HepG2 (cell line): ENCODE data around the gene MEI1. TPM values are rescaled to one million over a fixed set of nuclear protein-coding genes. Genes with fewer than 3 reads are reported as not detected.

Experiments
- ARID5B ChIP-seq: IDR thresholded peaks from 2 replicates; pipeline ENCODE4 v1.4.0; 2020; ENCODE audit warnings: mild to moderate bottlenecking, missing genetic modification reagents
- SAFB2 ChIP-seq: sonication (generic); formaldehyde crosslinking; IDR thresholded peaks from 2 replicates; pipeline ENCODE4 v1.5.1; 2020; ENCODE audit warnings: missing genetic modification reagents, low read depth, mild to moderate bottlenecking, borderline replicate concordance
- SMAD9 ChIP-seq: sonication (generic); formaldehyde crosslinking; IDR thresholded peaks from 2 replicates; pipeline ENCODE4 v1.5.1; 2020; ENCODE audit warnings: mild to moderate bottlenecking, missing genetic modification reagents
- SRF ChIP-seq: IDR thresholded peaks from 2 replicates; pipeline ENCODE4 v1.6.1; 2011; ENCODE audit warnings: mild to moderate bottlenecking, low read depth, low read length, moderate library complexity
- THAP11 ChIP-seq: IDR thresholded peaks from 2 replicates; pipeline ENCODE4 v1.6.1; 2016; ENCODE audit warnings: missing biosample characterization, missing genetic modification reagents
- ZFP1 ChIP-seq: IDR thresholded peaks from 2 replicates; pipeline ENCODE4 v1.6.1; 2016
- ZFP36L2 ChIP-seq: sonication (generic); formaldehyde crosslinking; IDR thresholded peaks from 2 replicates; pipeline ENCODE4 v1.4.0; 2020; ENCODE audit warnings: missing genetic modification reagents
- ZNF496 ChIP-seq: sonication (generic); formaldehyde crosslinking; IDR thresholded peaks from 2 replicates; pipeline ENCODE4 v1.8.1; 2023; ENCODE audit warnings: mild to moderate bottlenecking, moderate library complexity, missing genetic modification reagents; ENCODE audit not compliant: insufficient replicate concordance
- ZNF563 ChIP-seq: sonication (generic); formaldehyde crosslinking; IDR thresholded peaks from 2 replicates; pipeline ENCODE4 v1.8.0; 2022; ENCODE audit warnings: mild to moderate bottlenecking, moderate library complexity, missing genetic modification reagents
- ZNF816 ChIP-seq: sonication (generic); formaldehyde crosslinking; IDR thresholded peaks from 2 replicates; pipeline ENCODE4 v1.8.0; 2022; ENCODE audit warnings: missing genetic modification reagents, mild to moderate bottlenecking, borderline replicate concordance
- polyA plus RNA-seq, 8 experiments: library from polyadenylated mRNA; depleted of rRNA in 3 of 8; stranded (reverse) in 7 of 8; unstranded in 1 of 8; fragments of >200 nt; fragmentation: Illumina TruSeq in 4 of 8; extraction: Trizol in 4 of 8; gene quantifications; 2 replicates each; pipeline versions ENCODE4 v1.2.1 to v1.2.3, GENCODE V29; 2011 to 2016; ENCODE audit warnings: low read depth in 4 of 8, missing spikeins in 1 of 8, mixed read lengths in 1 of 8; ENCODE audit not compliant: insufficient read depth in 1 of 8
- total RNA-seq, 5 experiments: library from RNA; depleted of rRNA; stranded (reverse); fragments of >200 nt; fragmentation: Illumina TruSeq; extraction: Trizol; gene quantifications; 2 replicates each; pipeline ENCODE4 v1.2.3, GENCODE V29; 2016; ENCODE audit warnings: low read depth in 1 of 5
- TF ChIP-seq, protein P1 (sequence below): sonication (generic); formaldehyde crosslinking; IDR thresholded peaks from 2 replicates; pipeline ENCODE4 v1.4.0; 2020; ENCODE audit warnings: mild to moderate bottlenecking, missing genetic modification reagents
- TF ChIP-seq, protein P2 (sequence below): sonication (generic); formaldehyde crosslinking; IDR thresholded peaks from 2 replicates; pipeline ENCODE4 v1.5.1; 2020; ENCODE audit warnings: mild to moderate bottlenecking, missing genetic modification reagents, moderate library complexity
- TF ChIP-seq, protein P3 (sequence below): sonication (generic); formaldehyde crosslinking; IDR thresholded peaks from 2 replicates; pipeline ENCODE4 v1.8.1; 2022; ENCODE audit warnings: mild to moderate bottlenecking, missing genetic modification reagents
- TF ChIP-seq, protein P4 (sequence below): sonication (generic); formaldehyde crosslinking; IDR thresholded peaks from 2 replicates; pipeline ENCODE4 v1.5.1; 2020; ENCODE audit warnings: missing genetic modification reagents, mild to moderate bottlenecking, borderline replicate concordance
- TF ChIP-seq, protein P5 (sequence below): sonication (generic); formaldehyde crosslinking; IDR thresholded peaks from 2 replicates; pipeline ENCODE4 v1.8.1; 2023; ENCODE audit warnings: mild to moderate bottlenecking, moderate library complexity, missing genetic modification reagents

Gene MEI1
- total and polyA plus RNA-seq, 2 of the 13 experiments (the other 11 are each of a cell fraction or from before 2014, with no cell fraction given): 0.75 to 1.9 TPM

- TF ChIP-seq ARID5B (CRISPR knock-in tag) (peak; percentile 48), ZNF496 (CRISPR knock-in tag) (no peak), SAFB2 (CRISPR knock-in tag) (no peak), ZFP36L2 (no peak), ZFP1 (CRISPR knock-in tag) (no peak), ZNF563 (CRISPR knock-in tag) (peak; percentile 79), ZNF816 (CRISPR knock-in tag) (peak; percentile 70; the same call in 1 of the 2 replicates), SMAD9 (CRISPR knock-in tag) (no peak), THAP11 (CRISPR knock-in tag) (peak; percentile 81), SRF (no peak)
- TF ChIP-seq, protein P1, sequence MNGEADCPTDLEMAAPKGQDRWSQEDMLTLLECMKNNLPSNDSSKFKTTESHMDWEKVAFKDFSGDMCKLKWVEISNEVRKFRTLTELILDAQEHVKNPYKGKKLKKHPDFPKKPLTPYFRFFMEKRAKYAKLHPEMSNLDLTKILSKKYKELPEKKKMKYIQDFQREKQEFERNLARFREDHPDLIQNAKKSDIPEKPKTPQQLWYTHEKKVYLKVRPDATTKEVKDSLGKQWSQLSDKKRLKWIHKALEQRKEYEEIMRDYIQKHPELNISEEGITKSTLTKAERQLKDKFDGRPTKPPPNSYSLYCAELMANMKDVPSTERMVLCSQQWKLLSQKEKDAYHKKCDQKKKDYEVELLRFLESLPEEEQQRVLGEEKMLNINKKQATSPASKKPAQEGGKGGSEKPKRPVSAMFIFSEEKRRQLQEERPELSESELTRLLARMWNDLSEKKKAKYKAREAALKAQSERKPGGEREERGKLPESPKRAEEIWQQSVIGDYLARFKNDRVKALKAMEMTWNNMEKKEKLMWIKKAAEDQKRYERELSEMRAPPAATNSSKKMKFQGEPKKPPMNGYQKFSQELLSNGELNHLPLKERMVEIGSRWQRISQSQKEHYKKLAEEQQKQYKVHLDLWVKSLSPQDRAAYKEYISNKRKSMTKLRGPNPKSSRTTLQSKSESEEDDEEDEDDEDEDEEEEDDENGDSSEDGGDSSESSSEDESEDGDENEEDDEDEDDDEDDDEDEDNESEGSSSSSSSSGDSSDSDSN (CRISPR knock-in tag): peak; percentile 94
- TF ChIP-seq, protein P2, sequence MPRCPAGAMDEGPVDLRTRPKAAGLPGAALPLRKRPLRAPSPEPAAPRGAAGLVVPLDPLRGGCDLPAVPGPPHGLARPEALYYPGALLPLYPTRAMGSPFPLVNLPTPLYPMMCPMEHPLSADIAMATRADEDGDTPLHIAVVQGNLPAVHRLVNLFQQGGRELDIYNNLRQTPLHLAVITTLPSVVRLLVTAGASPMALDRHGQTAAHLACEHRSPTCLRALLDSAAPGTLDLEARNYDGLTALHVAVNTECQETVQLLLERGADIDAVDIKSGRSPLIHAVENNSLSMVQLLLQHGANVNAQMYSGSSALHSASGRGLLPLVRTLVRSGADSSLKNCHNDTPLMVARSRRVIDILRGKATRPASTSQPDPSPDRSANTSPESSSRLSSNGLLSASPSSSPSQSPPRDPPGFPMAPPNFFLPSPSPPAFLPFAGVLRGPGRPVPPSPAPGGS: no peak; the same call in 1 of the 2 replicates
- TF ChIP-seq, protein P3, sequence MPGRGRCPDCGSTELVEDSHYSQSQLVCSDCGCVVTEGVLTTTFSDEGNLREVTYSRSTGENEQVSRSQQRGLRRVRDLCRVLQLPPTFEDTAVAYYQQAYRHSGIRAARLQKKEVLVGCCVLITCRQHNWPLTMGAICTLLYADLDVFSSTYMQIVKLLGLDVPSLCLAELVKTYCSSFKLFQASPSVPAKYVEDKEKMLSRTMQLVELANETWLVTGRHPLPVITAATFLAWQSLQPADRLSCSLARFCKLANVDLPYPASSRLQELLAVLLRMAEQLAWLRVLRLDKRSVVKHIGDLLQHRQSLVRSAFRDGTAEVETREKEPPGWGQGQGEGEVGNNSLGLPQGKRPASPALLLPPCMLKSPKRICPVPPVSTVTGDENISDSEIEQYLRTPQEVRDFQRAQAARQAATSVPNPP (CRISPR knock-in tag): peak; percentile 79; the same call in 1 of the 2 replicates
- TF ChIP-seq, protein P4, sequence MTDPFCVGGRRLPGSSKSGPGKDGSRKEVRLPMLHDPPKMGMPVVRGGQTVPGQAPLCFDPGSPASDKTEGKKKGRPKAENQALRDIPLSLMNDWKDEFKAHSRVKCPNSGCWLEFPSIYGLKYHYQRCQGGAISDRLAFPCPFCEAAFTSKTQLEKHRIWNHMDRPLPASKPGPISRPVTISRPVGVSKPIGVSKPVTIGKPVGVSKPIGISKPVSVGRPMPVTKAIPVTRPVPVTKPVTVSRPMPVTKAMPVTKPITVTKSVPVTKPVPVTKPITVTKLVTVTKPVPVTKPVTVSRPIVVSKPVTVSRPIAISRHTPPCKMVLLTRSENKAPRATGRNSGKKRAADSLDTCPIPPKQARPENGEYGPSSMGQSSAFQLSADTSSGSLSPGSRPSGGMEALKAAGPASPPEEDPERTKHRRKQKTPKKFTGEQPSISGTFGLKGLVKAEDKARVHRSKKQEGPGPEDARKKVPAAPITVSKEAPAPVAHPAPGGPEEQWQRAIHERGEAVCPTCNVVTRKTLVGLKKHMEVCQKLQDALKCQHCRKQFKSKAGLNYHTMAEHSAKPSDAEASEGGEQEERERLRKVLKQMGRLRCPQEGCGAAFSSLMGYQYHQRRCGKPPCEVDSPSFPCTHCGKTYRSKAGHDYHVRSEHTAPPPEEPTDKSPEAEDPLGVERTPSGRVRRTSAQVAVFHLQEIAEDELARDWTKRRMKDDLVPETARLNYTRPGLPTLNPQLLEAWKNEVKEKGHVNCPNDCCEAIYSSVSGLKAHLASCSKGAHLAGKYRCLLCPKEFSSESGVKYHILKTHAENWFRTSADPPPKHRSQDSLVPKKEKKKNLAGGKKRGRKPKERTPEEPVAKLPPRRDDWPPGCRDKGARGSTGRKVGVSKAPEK (CRISPR knock-in tag): no peak
- TF ChIP-seq, protein P5, sequence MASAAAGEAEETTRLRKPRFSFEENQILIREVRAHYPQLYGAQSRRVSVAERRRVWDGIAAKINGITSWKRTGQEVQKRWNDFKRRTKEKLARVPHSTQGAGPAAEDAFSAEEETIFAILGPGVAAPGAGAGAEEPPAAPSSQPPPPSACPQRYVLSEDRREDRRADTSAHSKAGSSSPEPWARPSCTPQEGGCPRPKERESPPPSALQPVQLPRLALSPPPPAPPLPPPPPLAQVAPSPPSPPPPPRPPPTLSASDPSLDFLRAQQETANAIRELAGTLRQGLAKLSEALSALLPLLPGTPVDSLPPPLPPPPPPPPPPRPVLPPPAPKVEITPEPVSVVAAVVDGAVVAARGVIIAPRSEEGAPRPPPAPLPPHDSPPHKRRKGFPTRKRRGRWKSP (CRISPR knock-in tag): peak; percentile 94
Measured at GRCh38 chr22:41800348-41801146, 101.2 kb downstream of the MEI1 start, which contains the start of gene CCDC134 (continued).
